Heart left ventricle (tissue), 16 donors: ENCODE results near the gene KNL1. TPM values are rescaled to one million over a fixed set of nuclear protein-coding genes. Genes with fewer than 3 reads are reported as not detected.

Experiments
- ATAC-seq, 4 donors: fragments of 200-7000 bp; cut with Tn5 transposase; one replicate each; pipeline ENCODE4 v1.9.1; 2020 to 2022; ENCODE audit warnings: moderate library complexity in 4 of 4, mild to moderate bottlenecking in 3 of 4, moderate number of reproducible peaks in 1 of 4
- DNase-seq, 5 donors: peaks; one replicate each; pipeline ENCODE4 v3.0.0-alpha.2; 2020
- H3K27ac ChIP-seq, 12 donors: fragments of 200-600 bp; sonication (generic) in 4 of 12; one replicate each; pipeline versions ENCODE4 v1.5.0 to v1.8.0; 2016 to 2022; ENCODE audit warnings: mild to moderate bottlenecking in 2 of 12
- H3K27me3 ChIP-seq, 9 donors: fragments of 200-600 bp; sonication (generic) in 2 of 9; one replicate each; pipeline versions ENCODE4 v1.5.1 to v1.8.0; 2016 to 2022; ENCODE audit warnings: mild to moderate bottlenecking in 3 of 9
- H3K36me3 ChIP-seq, 9 donors: fragments of 200-600 bp; sonication (generic) in 2 of 9; one replicate each; pipeline versions ENCODE4 v1.5.0 to v1.8.0; 2018 to 2022; ENCODE audit warnings: mild to moderate bottlenecking in 2 of 9
- H3K4me1 ChIP-seq, 12 donors: fragments of 200-600 bp; sonication (generic) in 4 of 12; one replicate each; pipeline versions ENCODE4 v1.5.0 to v1.8.0; 2016 to 2022; ENCODE audit warnings: mild to moderate bottlenecking in 3 of 12
- H3K4me3 ChIP-seq, 12 donors: fragments of 200-600 bp; sonication (generic) in 4 of 12; one replicate each; pipeline versions ENCODE4 v1.5.0 to v1.8.0; 2017 to 2022; ENCODE audit warnings: mild to moderate bottlenecking in 9 of 12, moderate library complexity in 4 of 12
- H3K9me3 ChIP-seq, 12 donors: fragments of 200-600 bp; sonication (generic) in 4 of 12; one replicate each; pipeline versions ENCODE4 v1.5.0 to v1.8.0; 2016 to 2022; ENCODE audit warnings: mild to moderate bottlenecking in 1 of 12
- POLR2A ChIP-seq, 2 donors: fragments of 450-650 bp; IDR thresholded peaks; one replicate each; pipeline ENCODE4 v1.6.1; 2017; ENCODE audit warnings: antibody characterized with exemption in 2 of 2, mild to moderate bottlenecking in 2 of 2, moderate library complexity in 2 of 2
- WGBS, 4 donors: extraction: QIAGEN DNeasy Blood & Tissue Kit in 2 of 4; methylation state at CpG; one replicate each; pipeline versions ENCODE4 v1.1.5 to v1.1.7; 2013 to 2018; 5-methylcytosine and 5-hydroxymethylcytosine counted together
- intact Hi-C, 10 donors: fragments of 100-400 bp; cut with DNase I; formaldehyde crosslinking; loops; one replicate each; pipeline versions ENCODE4 v1.11.1 to v1.14.2; 2022
- polyA plus RNA-seq, 2 donors: library from polyadenylated mRNA; stranded (reverse); fragments of 200-250 nt; gene quantifications; one replicate each; pipeline ENCODE4 v1.2.3, GENCODE V29; 2013
- total RNA-seq, 9 donors: library from RNA; depleted of rRNA in 2 of 9; stranded (reverse); fragments of >200 nt in 2 of 9; fragmentation: NEBNext Ultra II Directional in 3 of 9; extraction: Animal tissue kit (Norgen Biotek cat#: 25700) in 3 of 9; gene quantifications; one replicate each; pipeline versions ENCODE4 v1.1.0 to v1.2.4, GENCODE V29; 2016 to 2023
- TF ChIP-seq, protein P1 (sequence below), 12 donors: fragments of 200-600 bp; sonication (generic) in 4 of 12; IDR thresholded peaks; one replicate each; pipeline versions ENCODE4 v1.5.0 to v1.8.0; 2018 to 2022; ENCODE audit warnings: antibody characterized with exemption in 12 of 12, mild to moderate bottlenecking in 5 of 12
- donor health status: ischemic (EF 13 %, LVEDD 7.1; RV severe dilation, severe dysfunction).
- donor health status: healthy with polysubstance abuse.
- donor health status: DM: no; HTN: yes; CAD: no.
- donor health status: DM: no; HTN: no; CAD: no.
- donor health status: ischemic (EF 25% LVEDD 6.9; RV normal size, moderate dysfunction).
- donor health status: ischemic (EF 25% LVEDD 5.7; RV mildly dilated, moderate dysfunction).
- donor health status: healthy.
- donor health status: DM: yes; HTN: yes; CAD: no.
- donor health status: ischemic (EF 35%, LVEDD 5.7; RV mildly dilated, moderate dysfunction).
- donor health status: nonischemic (EF 11% LVEDD 7.7; RV severe dilation, severe dysfunction).
- donor health status: DM: yes; HTN: yes; CAD: no.
- donor health status: PGD.
- donor health status: ischemic (EF 29% LVEDD 5.4; RV normal size, mild dysfunction).
- donor health status: nonischemic (EF 23%, LVEDD 6.1; RV moderate dilation, normal function).

KNL1 gene
- total and polyA plus RNA-seq, 11 donors = 0.04 to 5.9 (median 0.62) TPM; not detected in 1

DNA sequence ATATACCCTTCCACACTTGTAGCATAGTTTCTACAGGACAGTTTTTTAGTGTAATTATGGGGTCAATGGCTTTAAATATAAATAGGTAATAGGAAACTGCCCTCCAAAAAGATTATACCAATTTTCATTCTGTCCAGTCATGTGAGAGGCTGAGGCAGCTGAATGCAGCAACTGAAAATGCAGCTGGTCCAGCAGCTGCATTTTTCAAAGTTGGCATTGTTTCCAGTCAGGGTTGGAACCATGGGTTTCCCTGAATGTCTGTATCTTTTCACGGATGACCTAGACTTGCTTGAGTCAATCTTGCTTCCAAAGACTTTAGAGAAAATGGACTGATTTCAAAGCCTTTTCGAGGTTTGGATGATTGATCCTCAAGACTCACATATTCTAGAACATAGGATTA is 9.9 kb upstream of the KNL1 start:
- ATAC-seq (no peak), DNase-seq (no peak)
- no peak for TF ChIP-seq POLR2A (IDR thresholded peaks at IDR 0.05)
- TF ChIP-seq, protein P1, sequence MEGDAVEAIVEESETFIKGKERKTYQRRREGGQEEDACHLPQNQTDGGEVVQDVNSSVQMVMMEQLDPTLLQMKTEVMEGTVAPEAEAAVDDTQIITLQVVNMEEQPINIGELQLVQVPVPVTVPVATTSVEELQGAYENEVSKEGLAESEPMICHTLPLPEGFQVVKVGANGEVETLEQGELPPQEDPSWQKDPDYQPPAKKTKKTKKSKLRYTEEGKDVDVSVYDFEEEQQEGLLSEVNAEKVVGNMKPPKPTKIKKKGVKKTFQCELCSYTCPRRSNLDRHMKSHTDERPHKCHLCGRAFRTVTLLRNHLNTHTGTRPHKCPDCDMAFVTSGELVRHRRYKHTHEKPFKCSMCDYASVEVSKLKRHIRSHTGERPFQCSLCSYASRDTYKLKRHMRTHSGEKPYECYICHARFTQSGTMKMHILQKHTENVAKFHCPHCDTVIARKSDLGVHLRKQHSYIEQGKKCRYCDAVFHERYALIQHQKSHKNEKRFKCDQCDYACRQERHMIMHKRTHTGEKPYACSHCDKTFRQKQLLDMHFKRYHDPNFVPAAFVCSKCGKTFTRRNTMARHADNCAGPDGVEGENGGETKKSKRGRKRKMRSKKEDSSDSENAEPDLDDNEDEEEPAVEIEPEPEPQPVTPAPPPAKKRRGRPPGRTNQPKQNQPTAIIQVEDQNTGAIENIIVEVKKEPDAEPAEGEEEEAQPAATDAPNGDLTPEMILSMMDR (IDR thresholded peaks at IDR 0.05) = no peak
- H3K27ac ChIP-seq = no peak overlapping the region
- H3K27me3 ChIP-seq = no peaks in the 10 kb centered on the region
- no peaks in the 10 kb centered on the region for H3K36me3 ChIP-seq
- no peak overlapping the region for H3K4me3 ChIP-seq
- no peaks in the 10 kb centered on the region for H3K9me3 ChIP-seq
- no peaks in the 10 kb centered on the region for H3K4me1 ChIP-seq
- intact Hi-C loops = no loop called here
- WGBS, 4 donors = 33 to 64% (median 42%) methylated on average over 2 of the region's 2 CpGs

DNA sequence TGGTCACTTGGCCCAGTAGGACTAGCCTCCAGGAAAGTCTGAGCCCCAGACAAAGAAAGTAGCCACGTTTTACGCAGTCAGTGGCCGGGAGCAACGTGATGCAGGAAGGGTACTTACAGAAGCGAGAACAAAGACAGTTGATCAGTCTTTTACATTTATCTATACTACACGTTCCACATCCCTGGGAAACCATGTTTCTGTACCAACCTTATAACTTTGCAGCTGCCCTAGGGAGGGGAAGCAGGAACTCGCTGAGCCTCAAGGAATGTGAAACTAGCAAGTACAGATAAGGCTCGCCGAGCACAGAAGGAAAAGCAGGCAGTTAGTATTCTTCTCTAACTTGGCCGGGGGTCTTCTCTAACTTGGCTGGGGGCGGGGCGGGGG is 3.4 kb upstream of the KNL1 start:
- DNase-seq (no peak), ATAC-seq (no peak)
- intact Hi-C loops = loop anchor here in 9 of 10 donors (5.0 to 10.0 kb wide), 6 partner anchors 78 to 304 kb away; partner anchors contain the start of genes VPS18 (in 9 of the 9), C15orf62 (in 1 of the 9), GCHFR (in 1 of the 9) and RAD51 (in 1 of the 9)
- H3K36me3 ChIP-seq = no peaks in the 10 kb centered on the region
- H3K9me3 ChIP-seq = no peaks in the 10 kb centered on the region
- H3K27me3 ChIP-seq = no peaks in the 10 kb centered on the region
- peak overlapping the region in 1 of 12 donors; percentile 3 for H3K27ac ChIP-seq
- WGBS, 4 donors = 26 to 42% (median 40%) methylated on average over 12 of the region's 12 CpGs
- H3K4me1 ChIP-seq = peaks cover 0 to 23% (median 7%) of the 10 kb centered on the region in 12 donors
- peak overlapping the region in 8 of 12 donors; percentile 40 to 64 (median 53) for H3K4me3 ChIP-seq
- TF ChIP-seq, protein P1 (IDR thresholded peaks at IDR 0.05) = no peak
- no peak for TF ChIP-seq POLR2A (IDR thresholded peaks at IDR 0.05)

- intact Hi-C loops = loop anchor here in 9 of 10 donors (5.0 to 10.0 kb wide), 6 partner anchors 79 to 303 kb away; partner anchors contain the start of genes VPS18 (in 9 of the 9), C15orf62 (in 1 of the 9), GCHFR (in 1 of the 9) and RAD51 (in 1 of the 9)
- TF ChIP-seq, protein P1 (IDR thresholded peaks at IDR 0.05) = no peak
- TF ChIP-seq POLR2A (IDR thresholded peaks at IDR 0.05) = no peak
- no peaks in the 10 kb centered on the region for H3K36me3 ChIP-seq
- WGBS, 4 donors = 65 to 75% (median 70%) methylated on average over 8 of the region's 8 CpGs
- DNase-seq (no peak), ATAC-seq (no peak)
- no peak overlapping the region for H3K27ac ChIP-seq
- no peaks in the 10 kb centered on the region for H3K9me3 ChIP-seq
- peaks cover 0 to 24% (median 7%) of the 10 kb centered on the region in 12 donors for H3K4me1 ChIP-seq
- no peaks in the 10 kb centered on the region for H3K27me3 ChIP-seq
- H3K4me3 ChIP-seq = no peak overlapping the region
These were observed 2.7 kb upstream of the KNL1 start for GRCh38 chr15:40591389-40591788.

DNA sequence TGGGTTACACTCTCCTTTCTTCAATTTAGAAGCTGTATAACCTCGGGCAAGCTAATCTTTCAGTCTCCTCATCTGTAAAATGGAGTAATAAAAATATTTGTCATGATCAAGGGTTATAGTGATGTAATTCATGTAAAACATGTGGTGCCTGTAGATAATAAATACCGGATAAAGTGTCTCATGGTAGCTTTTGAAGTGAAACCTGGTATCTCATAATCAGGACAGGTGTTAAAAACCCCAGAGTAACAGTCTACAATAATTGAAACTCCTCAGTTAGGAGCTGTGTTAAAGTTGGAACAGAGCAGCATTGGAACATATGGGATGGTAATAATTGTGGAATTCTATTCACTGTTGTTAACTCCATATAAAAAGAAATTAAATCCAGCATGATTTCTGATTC is 884 bp upstream of the KNL1 start:
- Histone ChIP-seq H3K4me3 (peak overlapping the region in 3 of 12 donors; percentile 62 to 80 (median 73)), H3K27me3 (no peaks in the 10 kb centered on the region), H3K27ac (peak overlapping the region in 4 of 12 donors; percentile 86 to 98 (median 91)), H3K36me3 (no peaks in the 10 kb centered on the region), H3K4me1 (peaks cover 0 to 24% (median 7%) of the 10 kb centered on the region in 12 donors), H3K9me3 (no peaks in the 10 kb centered on the region)
- ATAC-seq = no peak
- 78 to 85% (median 79%) methylated on average over 2 of the region's 2 CpGs for WGBS, 4 donors
- intact Hi-C loops = loop anchor here in 9 of 10 donors (5.0 to 10.0 kb wide), 6 partner anchors 81 to 302 kb away; partner anchors contain the start of genes VPS18 (in 9 of the 9), C15orf62 (in 1 of the 9), GCHFR (in 1 of the 9) and RAD51 (in 1 of the 9)
- DNase-seq = no peak
- TF ChIP-seq, protein P1 (IDR thresholded peaks at IDR 0.05) = no peak
- TF ChIP-seq POLR2A (IDR thresholded peaks at IDR 0.05) = no peak
